CD4-positive, alpha-beta T cell treated with Interleukin-15 for 1 hour (primary cell): Measurements from ENCODE around the gene PMFBP1.

Experiments
- DNase-seq: peaks from one replicate; pipeline ENCODE4 v3.0.0-alpha.2; 2020

Gene PMFBP1

DNA sequence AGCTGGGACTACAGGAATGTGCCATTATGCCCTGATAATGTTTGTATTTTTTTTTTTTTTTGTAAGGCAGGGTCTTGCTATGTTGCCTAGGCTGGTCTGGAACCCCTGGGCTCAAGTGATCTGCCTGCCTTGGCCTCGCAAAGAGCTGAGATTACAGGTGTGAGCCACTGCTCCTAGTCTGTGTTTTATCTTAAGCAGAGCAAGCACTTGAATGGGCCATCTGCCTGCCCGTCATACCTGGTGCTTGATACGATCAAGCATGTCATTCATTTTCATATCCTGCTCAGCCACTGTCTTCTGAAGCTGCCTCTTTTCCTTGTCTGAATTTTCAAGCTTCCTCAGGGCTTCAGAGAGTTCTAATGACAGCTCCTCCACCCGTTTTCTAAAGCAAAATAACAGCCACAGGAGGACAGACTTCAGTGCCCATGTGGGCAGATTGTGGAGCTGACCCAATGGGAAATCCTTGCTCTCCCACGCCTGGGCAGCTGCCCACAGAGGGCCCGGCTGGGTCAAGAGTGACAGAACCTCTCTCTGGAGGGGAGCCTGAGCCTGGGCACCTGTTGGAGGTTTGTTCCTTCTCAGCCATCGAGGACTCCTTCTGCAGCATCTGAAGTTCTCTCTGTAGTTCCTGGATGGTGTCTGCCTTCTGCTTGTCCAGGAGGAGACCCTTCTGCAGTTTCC, 41.8 kb downstream of the PMFBP1 start:
- no peak for DNase-seq

DNA sequence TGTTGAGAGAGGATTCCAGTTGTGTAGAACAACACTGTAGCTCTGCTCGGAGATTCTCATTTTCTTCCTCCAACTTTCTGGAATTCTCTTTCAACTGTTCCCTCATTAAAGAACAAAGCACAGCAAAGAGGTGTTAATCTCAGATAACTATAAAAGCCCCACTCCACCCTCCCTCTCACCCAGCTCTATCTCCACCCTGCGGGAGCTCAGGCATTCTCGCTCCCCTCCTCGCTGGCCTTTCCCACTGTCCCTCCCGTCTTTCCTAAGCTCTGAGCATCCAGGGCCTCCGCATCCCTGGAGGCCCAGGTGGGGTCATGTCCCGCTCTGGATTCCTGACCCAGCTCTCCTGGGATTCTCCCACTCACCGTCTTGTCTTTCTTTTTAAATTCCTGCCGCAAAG, 43.3 kb downstream of the PMFBP1 start:
- DNase-seq, result no peak

DNA sequence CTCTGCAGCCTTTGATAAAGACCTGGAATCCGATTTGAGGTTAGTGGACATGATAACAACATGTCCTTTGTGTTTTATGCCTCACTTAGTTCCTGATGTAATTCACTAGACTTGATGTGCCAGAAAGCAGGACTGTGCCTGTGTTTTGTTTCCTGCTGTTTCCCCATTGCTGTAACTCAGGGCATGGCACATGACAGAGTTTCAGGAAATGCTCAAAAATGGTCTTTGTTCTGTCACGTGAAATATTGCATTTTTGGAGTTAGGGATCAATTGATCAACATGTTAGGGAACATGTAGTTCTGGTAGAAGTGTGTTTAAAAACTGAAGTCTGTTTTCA, 45.6 kb downstream of the PMFBP1 start:
- no peak for DNase-seq

DNA sequence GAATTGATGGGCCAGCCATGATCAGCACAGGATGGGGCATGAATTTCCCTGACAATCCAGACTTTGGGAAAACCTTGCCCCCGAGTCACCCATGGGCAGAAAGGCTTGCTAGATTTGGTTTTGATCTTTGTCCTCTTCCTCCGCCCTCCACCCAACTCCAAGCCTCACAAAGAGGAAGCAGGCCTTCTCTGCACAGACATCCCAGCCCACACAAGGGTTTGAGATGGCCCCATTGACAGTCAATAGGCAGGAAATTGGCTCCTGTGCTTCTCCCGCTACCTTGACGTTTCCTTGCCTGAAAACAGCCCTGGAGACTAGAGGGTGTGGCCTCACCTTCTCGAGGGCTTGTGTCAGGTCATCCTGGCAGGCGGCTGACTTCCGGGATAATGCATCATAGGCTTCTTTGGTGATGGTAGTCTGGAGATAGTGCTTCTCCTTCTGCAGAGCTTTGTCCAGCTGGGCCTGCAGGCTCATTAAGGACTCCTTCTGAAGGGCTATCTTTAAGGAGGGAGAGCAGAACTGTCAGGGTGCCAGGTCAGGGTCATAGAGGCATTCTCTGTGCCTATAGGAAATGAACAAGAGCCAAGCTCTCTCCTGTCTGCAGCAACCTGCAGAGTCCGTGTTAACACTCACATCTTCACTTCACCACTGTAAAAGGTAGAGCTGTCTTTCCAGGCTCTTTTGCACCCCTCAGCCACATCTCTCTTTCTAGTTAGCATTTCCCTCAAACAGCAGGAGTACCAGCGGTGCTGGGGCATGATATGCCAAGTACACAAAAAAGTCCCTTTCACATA, 46.1 kb downstream of the PMFBP1 start:
- DNase-seq, result no peak

DNA sequence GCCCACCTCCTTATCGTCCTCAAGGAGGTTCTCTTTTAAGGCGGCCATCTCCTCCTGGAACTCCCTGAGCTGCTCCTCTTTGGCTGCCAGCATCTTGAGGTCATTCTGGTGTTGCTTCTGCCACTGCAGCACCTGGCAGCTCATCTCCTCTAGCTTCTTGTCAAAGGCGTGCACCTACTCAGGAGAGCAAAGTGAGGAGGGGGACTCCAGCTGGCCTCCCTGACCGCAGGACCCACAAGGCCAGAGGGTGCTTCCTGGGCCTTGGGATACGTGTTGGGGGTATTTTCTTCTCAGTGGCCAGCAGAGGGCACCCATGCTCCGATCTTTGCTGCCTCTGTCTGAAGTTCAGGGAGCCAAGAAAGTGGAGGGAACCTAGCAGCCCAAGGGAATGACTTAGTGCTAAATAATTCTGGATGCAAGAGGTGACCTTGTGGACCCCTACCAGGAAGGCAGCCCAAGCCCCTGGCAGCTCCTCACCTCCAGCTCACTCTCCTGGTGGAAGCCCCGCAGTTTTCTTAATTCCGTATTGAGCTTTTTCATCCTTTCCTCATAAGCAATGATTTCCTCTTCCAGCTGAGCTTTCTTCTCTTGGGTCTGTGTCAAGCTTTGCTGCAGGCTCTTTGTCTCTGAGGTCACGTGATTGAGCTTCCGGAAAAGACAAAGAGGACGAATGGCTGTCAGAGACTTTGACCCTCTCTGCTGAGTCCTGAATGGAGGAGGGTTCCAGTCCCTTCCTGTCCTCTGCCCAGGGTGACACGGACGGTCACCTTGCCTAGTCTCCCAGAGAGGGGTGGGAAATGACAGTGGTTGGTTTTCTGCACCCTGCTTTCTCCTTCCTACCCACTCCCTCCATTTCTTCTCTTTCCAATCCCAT, 47.0 kb downstream of the PMFBP1 start:
- DNase-seq, result peak; percentile 61

DNA sequence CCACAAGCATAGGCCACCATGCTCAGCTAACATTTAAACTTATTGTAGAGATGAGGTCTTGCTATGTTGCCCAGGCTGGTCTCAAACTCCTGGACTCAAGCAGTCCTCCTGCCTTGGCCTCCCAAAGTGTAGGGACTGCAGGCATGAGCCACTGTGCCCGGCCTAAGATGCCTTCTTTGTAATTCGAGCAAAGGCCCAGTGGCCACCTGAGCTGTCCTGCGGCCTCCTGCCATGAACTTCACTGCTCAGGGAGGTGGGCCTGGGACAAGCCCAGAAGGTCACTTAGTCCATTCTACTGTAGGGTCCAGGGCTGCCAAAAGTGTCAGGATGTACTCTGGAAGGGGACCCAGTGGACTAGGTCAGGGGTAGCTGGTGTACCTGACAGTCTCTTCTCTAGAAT, 47.8 kb downstream of the PMFBP1 start:
- DNase-seq, result no peak

DNA sequence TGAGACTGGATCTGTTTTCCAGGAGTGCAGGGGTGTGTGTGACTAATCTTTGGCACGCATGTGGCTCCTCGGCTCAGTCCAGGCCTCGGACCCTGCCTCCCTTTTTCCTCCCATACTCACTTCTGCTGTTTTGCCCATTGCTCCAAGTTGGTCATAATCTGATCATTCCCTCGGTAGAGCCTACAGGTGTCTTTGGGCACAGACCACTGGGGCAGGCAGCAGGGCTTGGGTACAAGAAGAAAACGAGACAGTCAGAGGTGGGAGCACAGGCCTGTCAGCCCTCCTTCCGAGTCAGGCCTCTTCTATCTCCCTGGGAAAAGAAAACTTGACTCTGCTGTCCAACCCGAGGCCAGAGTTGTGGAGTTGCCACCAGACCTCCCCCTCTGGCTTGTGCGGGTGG, 48.5 kb downstream of the PMFBP1 start:
- DNase-seq, result no peak

DNA sequence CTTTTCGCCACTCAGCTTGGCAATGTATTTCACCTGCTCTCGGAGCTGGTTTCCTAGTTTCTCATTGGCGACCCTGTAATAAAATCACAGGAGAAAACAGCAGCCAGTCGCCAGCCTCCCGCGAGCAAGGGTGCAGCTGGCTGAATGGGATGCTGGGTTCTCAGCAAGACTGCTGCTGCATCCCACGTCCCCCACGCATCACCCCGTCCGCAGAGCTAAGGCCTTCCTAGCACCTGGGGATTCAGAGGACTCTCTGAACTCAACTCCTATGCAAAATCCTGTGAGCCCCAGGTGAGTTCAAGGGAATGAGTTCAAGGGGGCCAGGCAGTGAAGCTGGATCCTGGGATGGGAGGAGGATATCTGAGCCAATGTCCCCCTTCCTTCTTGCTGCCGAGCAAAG, 49.0 kb downstream of the PMFBP1 start:
- no peak for DNase-seq

DNA sequence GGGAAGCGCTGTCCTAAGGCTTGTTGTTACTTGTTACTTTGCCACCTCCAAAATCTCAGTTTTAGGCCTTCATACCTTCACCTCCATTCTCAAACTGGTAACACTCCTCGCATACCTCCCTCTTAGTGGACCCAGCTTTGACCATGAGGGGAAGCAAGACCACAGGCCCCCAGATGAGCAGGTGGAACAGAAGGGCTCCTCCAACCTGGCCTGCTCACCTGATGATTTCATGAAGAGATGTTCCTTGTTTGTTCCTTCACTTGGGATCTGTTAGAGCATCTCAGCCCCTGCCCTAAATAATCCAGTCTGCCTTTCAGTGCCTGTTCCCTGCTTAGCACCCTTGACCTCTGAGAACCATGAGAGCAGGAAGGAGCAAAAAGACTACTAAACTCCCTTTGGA, 49.6 kb downstream of the PMFBP1 start:
- no peak for DNase-seq

DNA sequence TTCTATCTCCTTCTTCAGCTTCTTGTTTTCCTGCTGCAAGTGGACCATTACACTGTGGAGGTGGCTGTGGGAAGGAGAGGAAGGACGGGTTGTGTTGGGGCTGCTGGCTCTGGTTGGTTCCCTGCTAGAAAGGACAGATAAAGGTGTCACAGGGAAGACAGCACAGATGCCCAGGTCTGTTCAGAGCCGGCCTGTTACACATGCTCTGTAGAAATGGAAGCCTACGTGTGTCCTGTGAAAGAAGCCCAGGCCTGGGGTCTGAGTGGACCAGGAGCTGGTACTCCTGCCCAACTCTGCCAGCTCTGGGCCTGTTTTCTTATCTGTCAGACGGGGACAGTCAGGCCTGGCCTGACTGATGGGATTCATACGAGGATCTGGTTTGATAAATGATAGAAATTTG, 51.9 kb downstream of the PMFBP1 start:
- DNase-seq, result no peak

DNA sequence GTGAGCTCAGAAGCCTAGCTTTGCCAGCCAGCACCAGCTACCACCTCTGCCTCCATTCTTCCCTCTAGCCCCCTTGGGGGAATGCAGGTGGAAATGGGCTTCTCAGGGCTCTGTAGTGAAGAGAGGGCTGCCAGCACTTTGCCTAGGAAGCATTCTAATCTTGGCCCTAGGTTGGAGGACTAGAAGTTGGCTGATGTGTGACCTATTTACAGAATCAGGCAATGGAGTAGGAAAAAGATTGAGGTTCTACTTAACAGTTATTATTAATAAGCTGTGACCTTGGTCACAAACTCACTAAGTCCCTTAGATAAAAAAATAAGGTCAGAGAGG, 58.4 kb downstream of the PMFBP1 start:
- DNase-seq, result no peak

DNA sequence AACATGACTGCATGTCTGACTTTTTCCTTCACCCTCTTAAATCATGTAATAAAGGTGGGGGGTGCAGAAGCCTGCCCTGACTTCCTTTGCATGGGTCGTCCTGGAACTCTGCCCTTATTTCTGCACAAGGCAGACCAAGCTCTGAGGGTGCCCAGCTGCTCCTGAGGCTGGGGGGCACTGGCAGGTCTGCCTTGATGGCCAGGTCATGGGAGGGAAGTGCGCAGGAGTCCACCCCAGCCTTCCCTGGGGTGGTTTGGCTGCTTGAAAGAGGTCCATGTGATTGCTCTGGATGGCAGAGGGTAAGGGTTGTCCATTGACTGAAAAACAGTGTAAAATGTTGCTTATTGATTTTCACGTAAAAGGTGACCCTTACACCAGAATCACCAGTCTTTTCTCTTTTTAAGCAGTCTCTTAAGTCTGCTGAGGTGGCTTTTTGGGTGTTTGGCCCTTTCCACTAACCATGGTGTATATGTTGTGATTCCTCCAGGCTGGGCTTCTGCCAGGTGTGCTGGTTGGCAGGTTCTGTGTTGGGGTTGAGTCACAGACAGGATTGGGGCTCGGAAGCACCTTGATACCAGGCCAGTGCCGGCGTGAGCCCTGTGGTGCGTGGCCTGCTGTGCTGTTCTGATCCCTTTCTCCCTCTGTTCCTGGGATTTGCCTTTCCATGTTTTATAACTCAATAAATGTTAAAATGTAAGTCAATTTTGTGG, 58.9 kb downstream of the PMFBP1 start:
- DNase-seq, result no peak

DNA sequence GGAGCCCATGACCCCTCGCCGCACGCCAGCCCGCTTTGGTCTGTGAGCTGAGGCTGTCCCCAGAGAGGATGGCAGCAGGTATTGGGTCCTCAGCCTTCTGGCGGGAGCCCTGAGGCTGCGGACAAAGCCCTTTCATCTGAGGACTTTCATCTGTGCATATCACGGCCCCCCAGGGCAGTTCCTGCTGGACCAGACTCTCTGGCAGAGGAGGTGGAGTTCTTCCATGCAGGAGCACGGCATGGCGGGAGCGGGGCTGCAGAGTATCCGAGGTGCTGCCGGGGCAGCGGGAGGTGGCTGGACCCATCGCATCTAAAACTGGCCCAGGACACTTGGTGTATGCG, 59.5 kb downstream of the PMFBP1 start:
- no peak for DNase-seq

DNA sequence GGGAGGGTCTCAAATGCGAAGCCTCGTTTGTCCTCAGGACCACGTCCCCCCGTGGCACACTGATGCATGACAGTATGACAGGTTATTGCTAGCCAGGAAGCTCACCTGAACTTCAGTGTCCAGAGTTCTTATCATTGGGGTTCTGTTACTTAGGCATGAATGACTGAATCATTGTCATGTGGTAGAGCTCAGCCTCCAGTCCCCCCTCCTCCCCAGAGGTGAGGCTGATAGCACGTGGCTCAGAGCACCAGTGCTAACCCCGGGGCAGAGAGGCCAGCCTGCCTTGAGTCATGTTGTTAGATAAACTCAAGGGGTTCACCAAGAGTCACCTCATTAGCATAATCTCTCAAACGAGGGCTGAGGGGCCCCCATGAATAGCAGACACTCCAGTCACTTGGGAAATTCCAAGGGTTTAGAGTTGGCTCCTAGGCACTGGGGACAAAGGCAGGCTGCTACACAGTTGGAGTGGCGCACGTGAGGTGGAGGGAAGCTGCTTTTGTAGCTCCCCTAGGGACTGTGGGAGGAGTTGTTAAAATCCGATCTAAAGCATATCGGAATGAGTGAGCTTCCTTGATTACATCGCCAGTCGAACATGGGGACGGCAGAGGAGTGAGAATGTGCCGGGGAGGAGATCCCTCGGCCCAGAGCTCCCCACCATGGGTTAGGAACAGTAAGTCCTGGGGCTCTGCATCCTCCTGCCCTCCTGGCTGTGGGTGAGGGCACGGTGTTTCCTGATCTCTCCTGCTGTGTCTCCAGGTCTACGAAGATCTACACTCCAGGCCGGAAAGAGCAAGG, 60.1 kb downstream of the PMFBP1 start:
- DNase-seq, result no peak

DNA sequence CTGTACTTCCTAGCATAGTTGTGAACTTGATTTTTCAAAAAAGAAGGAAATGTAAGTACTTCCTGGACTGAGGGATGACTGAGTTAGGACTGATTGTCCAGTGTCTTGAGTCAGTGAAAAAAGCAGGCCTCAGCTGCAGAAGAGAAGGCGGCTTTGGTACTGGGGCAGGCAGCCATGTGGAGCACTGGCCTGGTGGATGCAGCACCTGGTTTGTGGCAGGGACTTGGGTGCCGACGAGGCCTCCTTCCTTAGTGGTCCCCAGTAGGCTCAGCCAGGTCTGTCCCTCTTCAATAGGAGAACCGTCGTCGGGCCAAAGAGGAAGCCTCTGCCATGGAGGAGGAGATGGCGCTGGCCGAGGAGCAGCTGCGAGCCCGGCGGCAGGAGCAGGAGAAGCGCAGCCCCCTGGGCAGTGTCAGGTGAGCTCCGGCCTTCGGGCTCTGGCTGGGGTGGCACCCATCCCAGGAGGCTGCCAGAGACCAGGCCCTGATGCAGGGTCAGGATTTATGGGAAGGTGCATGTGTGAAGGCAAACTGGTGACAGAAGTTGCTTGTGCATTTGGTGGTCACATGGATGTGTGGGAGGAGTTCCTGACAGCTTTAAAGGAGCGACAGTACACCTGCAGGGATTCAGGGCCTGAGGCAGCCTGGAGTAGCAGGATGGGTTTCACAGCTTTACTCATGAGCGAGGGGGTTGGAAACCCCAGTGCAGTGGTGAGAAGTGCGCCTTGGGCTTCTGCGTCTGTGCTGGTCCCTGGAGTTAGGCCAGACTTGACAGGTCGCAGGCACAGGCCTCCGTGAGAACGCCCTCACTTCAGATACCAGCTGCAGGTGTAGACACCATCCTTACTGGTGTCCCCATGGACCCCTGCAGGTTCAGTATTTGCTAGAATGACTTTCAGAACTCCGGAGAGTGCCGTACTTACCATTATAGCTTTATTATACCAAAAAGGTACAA, 61.0 kb downstream of the PMFBP1 start:
- DNase-seq, result no peak

DNA sequence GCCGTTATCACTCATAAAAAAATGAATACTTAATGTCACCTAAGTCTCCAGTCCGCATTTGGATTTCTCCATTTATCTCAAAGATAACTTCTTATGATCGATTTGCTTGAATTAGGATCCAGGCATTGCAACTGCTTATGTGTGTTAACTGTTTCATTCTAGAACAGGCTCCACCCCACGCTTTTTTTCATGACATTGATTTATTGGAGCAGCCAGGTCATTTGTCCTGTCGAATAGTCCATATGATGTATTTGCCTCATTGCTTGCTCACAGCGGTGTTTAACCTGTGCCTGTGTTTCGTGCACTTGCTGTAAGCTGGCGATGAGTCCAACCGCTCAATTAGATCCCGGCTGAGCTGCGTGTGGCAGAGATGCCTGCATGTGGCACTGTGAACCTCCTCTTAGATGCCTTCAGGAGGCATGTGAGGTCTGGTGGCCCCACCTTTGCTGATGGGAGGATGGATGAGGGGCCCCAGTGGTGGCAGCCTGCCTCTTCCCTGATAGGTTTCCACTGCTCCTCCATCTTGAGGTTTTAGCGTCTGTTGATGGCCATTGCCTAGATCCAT, 61.9 kb downstream of the PMFBP1 start:
- no peak for DNase-seq

DNA sequence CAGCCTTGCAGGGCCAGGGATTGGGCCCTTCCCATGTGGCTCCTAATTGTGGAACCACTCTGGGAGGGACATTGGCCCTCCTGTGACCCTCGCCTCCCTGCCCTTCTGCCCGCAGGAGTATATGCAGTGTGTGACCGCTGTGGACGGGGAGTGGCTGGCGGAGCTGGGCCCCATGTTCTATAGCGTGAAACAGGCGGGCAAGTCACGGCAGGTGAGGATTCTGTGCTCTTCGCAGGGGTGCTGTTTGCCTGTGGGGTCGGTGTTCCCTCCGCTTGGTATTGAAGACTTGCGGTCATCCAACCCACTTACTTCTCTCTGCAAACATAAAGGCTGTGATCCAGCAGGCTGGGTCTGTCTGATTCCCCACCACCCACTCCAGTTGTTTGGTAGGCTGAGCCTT, 62.7 kb downstream of the PMFBP1 start:
- no peak for DNase-seq

DNA sequence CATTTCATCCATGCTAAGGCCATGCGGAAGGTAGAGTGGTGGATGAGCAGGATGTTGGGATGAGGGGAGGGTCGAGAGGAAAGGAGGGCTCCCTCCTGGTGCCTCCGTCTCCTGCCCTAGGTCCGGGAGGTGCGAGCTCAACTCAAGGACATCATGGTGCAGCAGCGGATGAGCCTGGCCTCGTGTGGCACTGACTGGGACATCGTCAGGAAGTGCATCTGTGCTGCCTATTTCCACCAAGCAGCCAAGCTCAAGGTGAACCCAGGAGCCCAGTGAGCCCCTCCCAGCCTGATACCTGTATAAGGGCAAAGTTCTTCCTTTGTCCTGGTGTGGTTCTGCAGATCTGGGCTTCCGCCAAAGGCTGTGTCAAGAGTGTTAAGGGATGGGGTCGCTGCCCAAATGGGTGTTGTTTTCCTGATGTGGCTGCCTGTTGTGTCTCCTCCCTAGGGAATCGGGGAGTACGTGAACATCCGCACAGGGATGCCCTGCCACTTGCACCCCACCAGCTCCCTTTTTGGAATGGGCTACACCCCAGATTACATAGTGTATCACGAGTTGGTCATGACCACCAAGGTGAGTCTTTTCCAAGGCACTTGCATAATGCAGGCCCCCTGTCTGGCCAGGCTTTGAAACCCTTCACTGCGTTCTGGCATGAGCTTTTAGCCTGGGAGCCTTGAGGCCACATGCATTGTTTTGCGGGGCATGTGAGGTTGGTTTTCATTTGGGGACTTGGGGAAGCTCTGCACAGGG, 63.4 kb downstream of the PMFBP1 start:
- no peak for DNase-seq

DNA sequence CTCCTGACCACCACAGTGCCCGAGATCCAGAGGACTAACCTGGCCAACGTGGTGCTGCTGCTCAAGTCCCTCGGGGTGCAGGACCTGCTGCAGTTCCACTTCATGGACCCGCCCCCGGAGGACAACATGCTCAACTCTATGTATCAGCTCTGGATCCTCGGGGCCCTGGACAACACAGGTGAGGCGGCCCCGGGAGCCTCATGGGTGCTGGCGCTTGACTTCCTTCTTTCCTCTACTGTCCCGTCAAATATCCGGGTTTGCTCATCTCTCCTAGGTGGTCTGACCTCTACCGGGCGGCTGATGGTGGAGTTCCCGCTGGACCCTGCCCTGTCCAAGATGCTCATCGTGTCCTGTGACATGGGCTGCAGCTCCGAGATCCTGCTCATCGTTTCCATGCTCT, 64.6 kb downstream of the PMFBP1 start:
- DNase-seq, result no peak

DNA sequence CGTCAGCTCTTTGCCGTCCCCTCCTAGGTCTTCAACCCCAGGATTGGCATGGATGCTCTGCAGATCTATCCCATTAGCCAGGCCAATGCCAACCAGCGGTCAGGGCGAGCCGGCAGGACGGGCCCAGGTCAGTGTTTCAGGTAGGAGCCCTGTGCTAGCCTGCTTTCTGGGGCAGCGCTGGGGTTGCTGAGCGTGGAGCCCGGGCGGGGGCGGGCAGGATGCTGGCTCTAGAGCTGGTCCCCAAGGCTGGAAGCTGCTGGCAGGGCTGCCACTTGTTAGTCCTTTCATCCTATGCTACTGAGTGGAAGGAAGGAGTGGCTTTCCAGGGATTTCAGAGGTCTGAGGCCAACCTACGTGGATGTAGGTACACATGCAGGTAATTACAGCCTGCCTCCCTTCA, 66.0 kb downstream of the PMFBP1 start:
- no peak for DNase-seq
